Gastroesophageal sphincter (tissue), 3 donors: ENCODE results near the gene NELL1.

ENCODE experiments used
- CTCF ChIP-seq, 4 experiments: fragments of 200-600 bp in 2 of 4; fragments of 450-650 bp in 2 of 4; sonication (generic) in 1 of 4; IDR thresholded peaks; one replicate each; pipeline ENCODE4 v1.5.1; 2017 to 2019; ENCODE audit warnings: antibody characterized with exemption in 4 of 4, mild to moderate bottlenecking in 2 of 4, moderate library complexity in 2 of 4
- EP300 ChIP-seq: sonication (generic); formaldehyde crosslinking; IDR thresholded peaks from one replicate; pipeline ENCODE4 v1.6.1; 2017; ENCODE audit warnings: antibody characterized with exemption, mild to moderate bottlenecking
- POLR2A ChIP-seq, 2 donors: fragments of 450-650 bp; IDR thresholded peaks; one replicate each; pipeline ENCODE4 v1.6.1; 2017; ENCODE audit warnings: antibody characterized with exemption in 2 of 2, mild to moderate bottlenecking in 2 of 2, moderate library complexity in 1 of 2
- POLR2AphosphoS5 ChIP-seq: sonication (generic); formaldehyde crosslinking; IDR thresholded peaks from one replicate; pipeline ENCODE4 v1.6.1; 2017; ENCODE audit warnings: antibody characterized with exemption

GRCh38 chr11:21190181-21190580 is 520.8 kb downstream of the NELL1 start:
- TF ChIP-seq CTCF (IDR thresholded peaks at IDR 0.05), result no peak
- TF ChIP-seq POLR2A (IDR thresholded peaks at IDR 0.05), result no peak
- TF ChIP-seq EP300, result no peak
- TF ChIP-seq POLR2AphosphoS5, result no peak
